GM12874 (cell line): ENCODE measurements around the gene EEF1AKMT3.

Experiments used
- CTCF ChIP-seq: IDR thresholded peaks from 2 replicates; pipeline ENCODE4 v1.5.1; 2011; ENCODE audit warnings: low read depth, mild to moderate bottlenecking, control low read depth, low read length, moderate library complexity; ENCODE audit not compliant: insufficient read depth

The EEF1AKMT3 gene

GRCh38 chr12:57736741-57737466 lies 35.5 kb upstream of the EEF1AKMT3 start:
- no peak for TF ChIP-seq CTCF

GRCh38 chr12:57737467-57738460 lies 34.6 kb upstream of the EEF1AKMT3 start:
- no peak for TF ChIP-seq CTCF

- no peak for TF ChIP-seq CTCF
Observed at GRCh38 chr12:57738661-57739237, 33.7 kb upstream of the EEF1AKMT3 start, which contains the start of gene AGAP2. TSS of gene AGAP2 (minus strand) at chr12:57738742. CDS start at chr12:57738246, 496 bp downstream.

GRCh38 chr12:57739387-57739786 lies 33.0 kb upstream of the EEF1AKMT3 start:
- no peak for TF ChIP-seq CTCF

- no peak for TF ChIP-seq CTCF
Observed at GRCh38 chr12:57739914-57740538, 32.4 kb upstream of the EEF1AKMT3 start.

- TF ChIP-seq CTCF: no peak
Observed at GRCh38 chr12:57740656-57741412, 31.6 kb upstream of the EEF1AKMT3 start.
